ENCODE measurements around the gene NR6A1.

NR6A1 gene

GRCh38 chr9:124526174-124526573 lies 244.9 kb downstream of the NR6A1 start:
- Histone ChIP-seq H3K27me3 (replicated peaks; ENCODE audit: control insufficient read depth, insufficient read depth, low read length) (no peaks in the 10 kb centered on the region), H3K36me3 (ENCODE audit: control insufficient read depth, insufficient read depth, low read length) (peaks cover 3% of the 10 kb centered on the region; the same call in 1 of the 2 replicates), H3K4me3 (replicated peaks; ENCODE audit: low read depth, low read length) (no peak overlapping the region)
- no peak for DNase-seq (ENCODE audit: extremely low read depth, insufficient read length)
- no peak for TF ChIP-seq CTCF (IDR thresholded peaks at IDR 0.05; ENCODE audit: insufficient read depth, low read length, poor library complexity, severe bottlenecking)

- H3K36me3 ChIP-seq (ENCODE audit: control insufficient read depth, insufficient read depth, low read length): peaks cover 3% of the 10 kb centered on the region; the same call in 1 of the 2 replicates
- no peaks in the 10 kb centered on the region for H3K27me3 ChIP-seq (replicated peaks; ENCODE audit: control insufficient read depth, insufficient read depth, low read length)
- H3K4me3 ChIP-seq (replicated peaks; ENCODE audit: low read depth, low read length): no peak overlapping the region
- no peak for DNase-seq (ENCODE audit: extremely low read depth, insufficient read length)
- TF ChIP-seq CTCF (IDR thresholded peaks at IDR 0.05; ENCODE audit: insufficient read depth, low read length, poor library complexity, severe bottlenecking): no peak
These were observed 248.7 kb downstream of the NR6A1 start for GRCh38 chr9:124522121-124523098.

GRCh38 chr9:124521142-124521541 lies 250.0 kb downstream of the NR6A1 start:
- Histone ChIP-seq H3K36me3 (ENCODE audit: control insufficient read depth, insufficient read depth, low read length) (peaks cover 2% of the 10 kb centered on the region), H3K27me3 (replicated peaks; ENCODE audit: control insufficient read depth, insufficient read depth, low read length) (no peaks in the 10 kb centered on the region), H3K4me3 (replicated peaks; ENCODE audit: low read depth, low read length) (no peak overlapping the region)
- TF ChIP-seq CTCF (IDR thresholded peaks at IDR 0.05; ENCODE audit: insufficient read depth, low read length, poor library complexity, severe bottlenecking): no peak
- DNase-seq (ENCODE audit: extremely low read depth, insufficient read length): no peak

GRCh38 chr9:124520206-124520596 lies 250.9 kb downstream of the NR6A1 start:
- Histone ChIP-seq H3K4me3 (replicated peaks; ENCODE audit: low read depth, low read length) (no peak overlapping the region), H3K36me3 (ENCODE audit: control insufficient read depth, insufficient read depth, low read length) (peaks cover 2% of the 10 kb centered on the region), H3K27me3 (replicated peaks; ENCODE audit: control insufficient read depth, insufficient read depth, low read length) (no peaks in the 10 kb centered on the region)
- DNase-seq (ENCODE audit: extremely low read depth, insufficient read length): no peak
- TF ChIP-seq CTCF (IDR thresholded peaks at IDR 0.05; ENCODE audit: insufficient read depth, low read length, poor library complexity, severe bottlenecking): no peak

GRCh38 chr9:124518116-124518515 lies 253.0 kb downstream of the NR6A1 start:
- H3K27me3 ChIP-seq (replicated peaks; ENCODE audit: control insufficient read depth, insufficient read depth, low read length): no peaks in the 10 kb centered on the region
- H3K36me3 ChIP-seq (ENCODE audit: control insufficient read depth, insufficient read depth, low read length): peaks cover 2% of the 10 kb centered on the region
- no peak for TF ChIP-seq CTCF (IDR thresholded peaks at IDR 0.05; ENCODE audit: insufficient read depth, low read length, poor library complexity, severe bottlenecking)
- no peak overlapping the region for H3K4me3 ChIP-seq (replicated peaks; ENCODE audit: low read depth, low read length)
- DNase-seq (ENCODE audit: extremely low read depth, insufficient read length): no peak
